Naive thymus-derived CD4-positive, alpha-beta T cell (primary cell): ENCODE data around the gene ASRGL1. TPM values are rescaled to one million over a fixed set of nuclear protein-coding genes. Genes with fewer than 3 reads are reported as not detected.
"Not testable (repeated sequence)": the region's sequence is repeated elsewhere in the genome, so short reads cannot be mapped to it uniquely, and the experiment has no call there.

Experiments used
- ATAC-seq: fragments of 150-1000 bp; cut with Tn5 transposase; 2 replicates; pipeline ENCODE4 v1.10.0; 2021; ENCODE audit warnings: mild to moderate bottlenecking, moderate library complexity
- CTCF ChIA-PET: fragments of 350-600 bp; sonication (Branson Sonifier 250); formaldehyde crosslinking; loops from one replicate; lab custom pipeline; 2021; ENCODE audit warnings: antibody characterized with exemption; lab: Charles Lee
- POLR2A ChIA-PET: fragments of 350-600 bp; sonication (Branson Sonifier 250); formaldehyde crosslinking; loops from one replicate; lab custom pipeline; 2021; ENCODE audit warnings: antibody characterized with exemption, inconsistent platforms; lab: Charles Lee
- DNase-seq, 9 donors: peaks; one replicate each; pipeline versions ENCODE4 v3.0.0 to v3.0.0-alpha.2; 2020 to 2022; ENCODE audit warnings: mixed read lengths in 1 of 9
- H3K27ac ChIP-seq: one replicate; pipeline ENCODE4 v1.7.0; 2013; ENCODE audit warnings: mild to moderate bottlenecking, low read depth, low read length, moderate library complexity
- H3K27me3 ChIP-seq, 2 donors: one replicate each; pipeline ENCODE4 v1.7.0; 2013; ENCODE audit warnings: low read length in 2 of 2, mild to moderate bottlenecking in 2 of 2, moderate library complexity in 2 of 2; ENCODE audit not compliant: control insufficient read depth in 2 of 2, insufficient read depth in 2 of 2
- H3K36me3 ChIP-seq, 3 experiments: 1 replicate in 2 of 3; 2 replicates in 1 of 3; pipeline ENCODE4 v1.7.0; 2013; ENCODE audit warnings: low read length in 3 of 3, mild to moderate bottlenecking in 3 of 3, moderate library complexity in 1 of 3; ENCODE audit not compliant: insufficient read depth in 3 of 3, control insufficient read depth in 2 of 3
- H3K4me1 ChIP-seq, 2 donors: one replicate each; pipeline ENCODE4 v1.7.0; 2013; ENCODE audit warnings: low read length in 2 of 2, mild to moderate bottlenecking in 2 of 2, moderate library complexity in 1 of 2; ENCODE audit not compliant: control insufficient read depth in 2 of 2, insufficient read depth in 2 of 2
- H3K4me3 ChIP-seq: 2 replicates; pipeline ENCODE4 v1.7.0; 2013; ENCODE audit warnings: mild to moderate bottlenecking, low read length
- H3K9me3 ChIP-seq, 3 experiments: 1 replicate in 2 of 3; 2 replicates in 1 of 3; pipeline ENCODE4 v1.7.0; 2013; ENCODE audit warnings: low read length in 3 of 3; ENCODE audit not compliant: control insufficient read depth in 2 of 3
- H3K27ac Mint-ChIP-seq, 9 donors: one replicate each; pipeline ENCODE4 v1.8.0; 2020 to 2022; ENCODE audit warnings: mixed read lengths in 9 of 9, mild to moderate bottlenecking in 8 of 9, moderate library complexity in 5 of 9, inconsistent platforms in 2 of 9
- H3K27me3 Mint-ChIP-seq, 5 donors: one replicate each; pipeline ENCODE4 v1.8.0; 2021 to 2022; ENCODE audit warnings: mixed read lengths in 5 of 5, mild to moderate bottlenecking in 1 of 5
- H3K36me3 Mint-ChIP-seq, 5 donors: one replicate each; pipeline ENCODE4 v1.8.0; 2020 to 2022; ENCODE audit warnings: mixed read lengths in 5 of 5, mild to moderate bottlenecking in 3 of 5, inconsistent platforms in 1 of 5
- H3K4me1 Mint-ChIP-seq, 7 donors: one replicate each; pipeline ENCODE4 v1.8.0; 2020 to 2022; ENCODE audit warnings: mixed read lengths in 7 of 7, mild to moderate bottlenecking in 3 of 7, inconsistent platforms in 1 of 7
- H3K4me3 Mint-ChIP-seq, 10 donors: one replicate each; pipeline ENCODE4 v1.8.0; 2020 to 2022; ENCODE audit warnings: mild to moderate bottlenecking in 10 of 10, mixed read lengths in 10 of 10, moderate library complexity in 6 of 10, inconsistent platforms in 2 of 10
- H3K9me3 Mint-ChIP-seq, 11 donors: one replicate each; pipeline ENCODE4 v1.8.0; 2020 to 2022; ENCODE audit warnings: mixed read lengths in 11 of 11, mild to moderate bottlenecking in 4 of 11, inconsistent platforms in 1 of 11, moderate library complexity in 1 of 11
- intact Hi-C, 2 donors: fragments of 100-400 bp; cut with micrococcal nuclease; formaldehyde crosslinking; loops; one replicate each; pipeline ENCODE4 v1.15.1; 2023
- polyA plus RNA-seq, 2 donors: library from polyadenylated mRNA; unstranded; fragments of 300-500 nt; fragmentation: Illumina TruSeq; gene quantifications; one replicate each; pipeline ENCODE4 v1.2.3, GENCODE V29; 2021
- total RNA-seq, 6 experiments: library from RNA in 5 of 6; stranded (reverse) in 5 of 6; gene quantifications; 1 replicate in 5 of 6; 2 replicates in 1 of 6; pipeline ENCODE4 v1.2.3 and lab custom pipeline; 2021 to 2026

Gene ASRGL1
- total and polyA plus RNA-seq, 7 experiments from 2014 or later: 2.1 to 10.6 (median 4.2) TPM

DNA sequence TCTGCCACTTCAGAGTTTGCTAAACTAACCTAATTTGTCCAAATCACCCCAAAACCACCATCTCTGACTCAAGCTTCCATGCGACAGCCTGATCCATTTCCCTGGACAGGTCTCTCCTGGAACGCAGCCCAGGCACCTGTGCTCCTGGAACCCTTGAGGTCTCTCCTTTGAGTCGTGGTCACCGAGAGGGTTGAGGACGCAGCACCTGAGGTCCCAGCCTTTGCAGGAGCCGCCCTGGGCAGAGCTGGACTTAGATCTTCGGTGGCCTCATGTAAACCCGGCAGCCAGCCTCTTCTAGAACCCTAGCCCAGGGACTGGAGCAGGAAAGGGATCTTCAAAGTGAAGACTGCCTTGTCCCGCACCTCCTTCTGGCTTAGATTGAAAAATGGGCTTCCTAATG is 37.6 kb downstream of the ASRGL1 start:
- no peak overlapping the region for H3K4me3 Mint-ChIP-seq
- no peaks in the 10 kb centered on the region for H3K27me3 ChIP-seq
- ATAC-seq: no peak
- no peak overlapping the region for H3K27ac ChIP-seq
- intact Hi-C loops: no loop called here
- H3K4me3 ChIP-seq: no peak overlapping the region
- DNase-seq: peak in 1 of 9 donors; percentile 12
- no peaks in the 10 kb centered on the region for H3K9me3 ChIP-seq
- no peaks in the 10 kb centered on the region for H3K4me1 ChIP-seq
- peaks cover 0 to 27% (median 8%) of the 10 kb centered on the region in 7 donors for H3K4me1 Mint-ChIP-seq
- no peaks in the 10 kb centered on the region for H3K9me3 Mint-ChIP-seq
- no peaks in the 10 kb centered on the region for H3K36me3 ChIP-seq
- no peaks in the 10 kb centered on the region for H3K36me3 Mint-ChIP-seq
- H3K27me3 Mint-ChIP-seq: peaks cover 0 to 23% (median 0%) of the 10 kb centered on the region in 5 donors
- H3K27ac Mint-ChIP-seq: no peak overlapping the region
- POLR2A ChIA-PET: no interaction called here
- CTCF ChIA-PET: no interaction called here

DNA sequence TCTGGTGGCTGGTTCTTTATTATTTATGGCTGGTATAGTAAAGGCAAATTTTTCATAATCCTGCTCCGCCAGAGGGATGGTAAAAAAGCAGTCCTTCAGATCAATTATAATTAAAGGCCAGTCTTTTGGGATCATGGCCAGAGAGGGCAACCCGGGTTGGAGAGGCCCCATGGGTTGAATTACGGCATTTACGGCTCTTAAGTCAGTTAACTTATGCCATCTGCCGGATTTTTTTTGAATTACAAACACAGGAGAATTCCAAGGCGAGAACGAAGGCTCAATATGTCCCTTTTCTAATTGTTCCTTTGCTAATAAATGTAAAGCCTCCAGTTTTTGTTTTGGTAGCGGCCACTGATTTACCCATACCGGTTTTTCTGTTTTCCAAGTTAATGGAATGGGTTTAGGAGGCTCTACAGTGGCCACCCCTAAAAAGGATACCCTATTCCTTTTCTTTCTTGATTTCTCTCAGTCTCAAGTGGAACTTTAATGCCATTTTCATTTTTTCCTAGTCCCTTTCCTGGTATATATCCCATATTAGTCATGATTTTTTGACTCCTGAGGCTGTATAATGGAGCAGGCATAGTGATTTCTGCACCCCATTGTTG is 41.3 kb downstream of the ASRGL1 start:
- H3K27me3 Mint-ChIP-seq: peaks cover 0 to 29% (median 0%) of the 10 kb centered on the region in 5 donors
- H3K27me3 ChIP-seq, H3K4me3 Mint-ChIP-seq, H3K4me3 ChIP-seq, H3K36me3 ChIP-seq, POLR2A ChIA-PET, H3K36me3 Mint-ChIP-seq, H3K9me3 Mint-ChIP-seq, ATAC-seq, H3K9me3 ChIP-seq, H3K27ac Mint-ChIP-seq, H3K4me1 ChIP-seq, H3K27ac ChIP-seq: not testable (repeated sequence)
- CTCF ChIA-PET: interaction anchor here (1.2 to 1.9 kb wide), 5 partner anchors 15 to 41 kb away, joined by 5 to 17 read pairs (median 6); partner anchors contain the start of gene ASRGL1
- peak in 6 of 9 donors; percentile 20 to 42 (median 35) for DNase-seq
- intact Hi-C loops: loop anchor here (1.0 kb wide), 1 partner anchor 38 kb away; no protein-coding TSS in a partner anchor
- peaks cover 0 to 20% (median 4%) of the 10 kb centered on the region in 7 donors for H3K4me1 Mint-ChIP-seq

DNA sequence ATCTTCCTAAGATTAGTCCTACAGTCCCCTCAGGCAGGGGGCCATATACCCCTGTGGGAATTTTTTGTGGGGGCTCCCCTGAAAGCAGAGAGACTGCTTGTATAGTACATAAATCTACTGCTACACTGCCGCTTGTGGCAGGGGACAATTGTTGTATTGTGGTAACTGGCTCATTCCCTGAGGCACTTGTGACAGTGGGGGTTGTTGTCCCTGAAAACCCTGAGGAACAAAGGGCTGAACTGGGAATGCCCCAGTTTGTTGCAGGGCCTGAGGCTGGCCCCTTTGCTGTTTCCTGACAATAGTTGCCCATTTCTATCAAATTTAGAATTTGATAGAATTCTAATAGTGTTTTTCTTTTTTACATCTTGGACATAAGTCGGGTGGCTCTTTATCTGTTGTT is 42.3 kb downstream of the ASRGL1 start:
- H3K36me3 Mint-ChIP-seq, H3K27ac ChIP-seq, POLR2A ChIA-PET, H3K4me3 Mint-ChIP-seq, H3K27me3 ChIP-seq, H3K4me3 ChIP-seq, intact Hi-C loops, H3K36me3 ChIP-seq, H3K9me3 ChIP-seq, H3K9me3 Mint-ChIP-seq, H3K4me1 ChIP-seq, ATAC-seq, H3K27ac Mint-ChIP-seq: not testable (repeated sequence)
- CTCF ChIA-PET: interaction anchor here (0.5 to 1.9 kb wide), 11 partner anchors 9 to 180 kb away, joined by 3 to 6 read pairs (median 3); no protein-coding TSS in a partner anchor
- Mint-ChIP-seq H3K4me1 (peaks cover 0 to 20% (median 4%) of the 10 kb centered on the region in 7 donors), H3K27me3 (peaks cover 0 to 29% (median 0%) of the 10 kb centered on the region in 5 donors)
- peak in 1 of 9 donors; percentile 19 for DNase-seq

DNA sequence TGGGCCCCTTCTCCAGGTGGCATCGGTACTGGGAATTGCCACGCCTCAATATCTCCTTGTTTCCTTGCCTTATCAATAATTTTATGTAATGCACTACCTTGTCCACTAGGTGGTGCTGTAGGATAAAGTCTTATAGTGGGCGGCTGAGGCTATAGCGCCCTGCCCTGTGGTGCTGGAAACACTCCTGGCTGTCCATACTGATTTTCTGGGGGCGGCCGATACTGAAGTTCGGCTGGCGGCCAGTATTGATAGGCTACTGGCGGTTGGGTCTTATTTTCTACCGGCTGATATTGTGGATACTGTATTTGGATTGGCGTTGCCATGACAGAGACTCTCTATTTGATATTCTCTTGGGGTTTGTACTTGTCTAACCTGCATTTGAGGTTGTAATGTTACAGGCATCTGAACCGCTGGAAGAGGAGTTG is 43.6 kb downstream of the ASRGL1 start:
- H3K27me3 Mint-ChIP-seq: peaks cover 0 to 29% (median 0%) of the 10 kb centered on the region in 5 donors
- H3K4me3 ChIP-seq, POLR2A ChIA-PET, H3K9me3 Mint-ChIP-seq, H3K27ac Mint-ChIP-seq, H3K4me1 ChIP-seq, H3K27ac ChIP-seq, H3K36me3 ChIP-seq, H3K27me3 ChIP-seq, H3K36me3 Mint-ChIP-seq, H3K9me3 ChIP-seq: not testable (repeated sequence)
- CTCF ChIA-PET: interaction anchor here (0.9 to 1.9 kb wide), 9 partner anchors 10 to 180 kb away, joined by 3 to 12 read pairs (median 4); no protein-coding TSS in a partner anchor
- peak overlapping the region in 1 of 10 donors; percentile 63 for H3K4me3 Mint-ChIP-seq
- H3K4me1 Mint-ChIP-seq: peaks cover 0 to 25% (median 4%) of the 10 kb centered on the region in 7 donors
- peak in 8 of 9 donors; percentile 38 to 73 (median 62) for DNase-seq
- intact Hi-C loops: loop anchor here (1.0 to 5.0 kb wide), 7 partner anchors 12 to 643 kb away; no protein-coding TSS in a partner anchor
- ATAC-seq: peak; percentile 97

DNA sequence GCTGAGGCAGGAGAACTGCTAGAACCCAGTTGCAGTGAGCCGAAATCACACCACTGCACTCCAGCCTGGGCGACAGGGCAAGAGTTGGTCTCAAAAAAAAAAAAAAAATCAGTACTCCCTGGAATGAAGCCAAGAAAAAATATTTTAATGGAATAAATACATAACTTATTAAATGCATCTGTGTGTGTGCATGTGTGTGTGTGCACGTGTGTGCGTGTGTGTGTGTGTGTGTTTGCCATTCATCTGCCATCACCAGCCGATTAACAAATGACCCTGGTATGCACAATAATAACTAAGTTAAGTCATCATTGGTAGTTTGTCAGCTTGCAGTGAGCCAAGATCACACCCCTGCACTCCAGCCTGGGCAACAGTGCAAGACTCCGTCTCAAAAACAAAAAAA is 46.6 kb downstream of the ASRGL1 start:
- DNase-seq (no peak), ATAC-seq (no peak)
- no peaks in the 10 kb centered on the region for H3K36me3 ChIP-seq
- ChIA-PET CTCF (no interaction called here), POLR2A (no interaction called here)
- peaks cover 0 to 6% of the 10 kb centered on the region in 2 donors for H3K4me1 ChIP-seq
- Mint-ChIP-seq H3K4me3 (no peak overlapping the region), H3K27ac (no peak overlapping the region), H3K4me1 (peaks cover 0 to 28% (median 4%) of the 10 kb centered on the region in 7 donors), H3K36me3 (no peaks in the 10 kb centered on the region), H3K27me3 (peaks cover 0 to 15% (median 0%) of the 10 kb centered on the region in 5 donors), H3K9me3 (no peaks in the 10 kb centered on the region)
- no peaks in the 10 kb centered on the region for H3K27me3 ChIP-seq
- no peak overlapping the region for H3K27ac ChIP-seq
- no peaks in the 10 kb centered on the region for H3K9me3 ChIP-seq
- no peak overlapping the region for H3K4me3 ChIP-seq
- intact Hi-C loops: loop anchor here in 1 of 2 donors (2.0 to 5.0 kb wide), 2 partner anchors 17 to 308 kb away; no protein-coding TSS in a partner anchor

DNA sequence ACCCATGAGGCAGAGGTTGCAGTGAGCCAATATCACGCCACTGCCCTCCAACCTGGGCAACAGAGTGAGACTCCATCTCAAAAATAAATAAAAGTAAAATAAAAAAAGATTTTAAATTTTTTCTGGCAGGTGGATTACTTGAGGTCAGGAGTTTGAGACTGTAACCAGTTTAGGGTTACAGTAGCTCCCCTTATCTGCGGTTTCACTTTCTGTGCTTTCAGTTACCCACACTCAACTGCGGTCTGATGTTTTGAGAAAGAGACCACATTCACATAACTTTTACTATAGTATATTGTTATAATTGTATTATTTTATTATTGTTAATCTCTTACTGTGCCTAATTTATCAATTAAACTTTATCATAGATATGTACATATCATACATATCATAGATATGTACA is 48.8 kb downstream of the ASRGL1 start:
- H3K36me3 Mint-ChIP-seq, H3K9me3 ChIP-seq, intact Hi-C loops, H3K27ac Mint-ChIP-seq, H3K27ac ChIP-seq, H3K9me3 Mint-ChIP-seq, H3K4me3 ChIP-seq, H3K36me3 ChIP-seq, H3K4me1 ChIP-seq, CTCF ChIA-PET, H3K27me3 Mint-ChIP-seq, H3K27me3 ChIP-seq: not testable (repeated sequence)
- ATAC-seq (peak; percentile 66), DNase-seq (peak in 2 of 9 donors; percentile 10 to 11)
- POLR2A ChIA-PET: interaction anchor here (0.9 kb wide), 1 partner anchor 341 kb away, joined by 3 read pairs; the partner anchor contains the start of gene HNRNPUL2
- peak overlapping the region in 1 of 10 donors; percentile 13 for H3K4me3 Mint-ChIP-seq
- peaks cover 0 to 16% (median 3%) of the 10 kb centered on the region in 7 donors for H3K4me1 Mint-ChIP-seq
